GM12892 (cell line): ENCODE data around the gene GAB1.

Experiments used
- DNase-seq: peaks from one replicate; pipeline ENCODE4 v3.0.0; 2011; ENCODE audit not compliant: insufficient read length
- FAIRE-seq: peaks from 2 replicates; lab custom pipeline; 2011; peaks lifted over from hg19 to GRCh38; lab: Jason Lieb, UNC
- POLR2A ChIP-seq: IDR thresholded peaks from 2 replicates; pipeline ENCODE4 v1.6.1; 2011; ENCODE audit warnings: low read depth, low read length, control low read depth
- POLR2AphosphoS5 ChIP-seq: IDR thresholded peaks from 2 replicates; pipeline ENCODE4 v1.6.1; 2011; ENCODE audit warnings: low read depth, low read length, control low read depth
- TAF1 ChIP-seq: IDR thresholded peaks from 2 replicates; pipeline ENCODE4 v1.6.1; 2011; ENCODE audit warnings: low read depth, mild to moderate bottlenecking, control low read depth, low read length, borderline replicate concordance

GAB1 gene

GRCh38 chr4:143381189-143382118, 44.8 kb downstream of the GAB1 start:
- FAIRE-seq (peak; percentile 78), DNase-seq (no peak)
- TF ChIP-seq POLR2AphosphoS5: no peak
- TF ChIP-seq POLR2A: no peak
- no peak for TF ChIP-seq TAF1

GRCh38 chr4:143382596-143382995, 45.9 kb downstream of the GAB1 start:
- FAIRE-seq: no peak
- no peak for DNase-seq
- no peak for TF ChIP-seq POLR2AphosphoS5
- TF ChIP-seq POLR2A: no peak
- no peak for TF ChIP-seq TAF1

DNA sequence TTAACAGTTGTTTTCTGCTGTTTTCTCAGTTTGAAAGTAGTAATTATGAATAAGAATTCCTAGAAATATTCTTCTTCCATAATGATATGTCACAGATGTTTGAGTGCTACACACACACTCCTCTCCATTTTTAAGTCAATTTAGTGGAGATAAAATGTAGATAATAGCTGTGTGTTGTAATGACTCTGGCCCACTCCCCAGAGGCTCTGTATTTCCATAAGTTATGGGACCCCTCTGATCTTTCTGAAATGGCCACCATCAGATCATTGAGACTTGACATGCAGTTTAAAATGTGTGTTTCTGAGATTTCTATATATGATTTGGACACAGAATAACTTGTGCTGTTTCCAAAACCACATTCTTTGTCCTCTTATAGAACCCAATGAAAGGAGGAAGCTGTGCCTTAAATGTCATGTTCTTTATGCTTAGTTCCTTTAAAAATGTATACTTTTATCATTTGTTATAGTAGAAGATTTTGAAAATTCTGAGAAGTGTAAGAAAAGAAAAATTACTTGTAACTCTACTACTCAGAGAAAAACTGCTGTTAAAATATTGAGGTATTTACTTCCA, 46.4 kb downstream of the GAB1 start:
- no peak for TF ChIP-seq TAF1
- no peak for TF ChIP-seq POLR2A
- TF ChIP-seq POLR2AphosphoS5: no peak
- no peak for DNase-seq
- no peak for FAIRE-seq

DNA sequence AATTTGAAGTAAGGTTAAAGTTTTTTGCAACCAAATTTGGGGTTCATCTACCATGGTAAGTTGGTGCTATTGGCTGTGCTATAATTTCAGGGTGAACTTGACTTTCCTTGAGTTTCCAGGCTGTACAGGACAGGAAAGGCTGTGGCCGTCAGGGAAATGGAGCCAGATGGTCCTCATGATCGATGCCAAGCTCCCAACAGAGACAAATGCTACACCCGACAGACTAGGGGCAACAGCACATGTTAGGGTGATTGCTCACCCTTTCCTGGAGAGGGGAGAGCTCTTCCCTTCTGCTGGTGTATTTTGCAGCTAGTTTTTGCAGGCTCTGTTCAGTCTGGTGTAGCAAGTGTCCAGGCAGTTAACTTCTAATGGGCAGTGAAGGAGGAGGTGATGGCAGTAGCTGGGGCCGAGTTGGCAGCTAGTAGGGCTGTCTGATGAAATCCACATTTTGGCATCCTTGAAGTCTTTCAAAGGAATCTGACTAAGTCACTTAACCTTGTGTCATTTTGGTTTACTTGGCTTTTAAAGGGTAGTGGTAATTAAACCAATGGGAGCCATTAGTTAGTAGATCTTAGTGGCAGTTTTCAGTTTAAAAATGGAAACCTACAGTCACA, 47.8 kb downstream of the GAB1 start:
- FAIRE-seq: no peak
- no peak for TF ChIP-seq TAF1
- no peak for DNase-seq

GRCh38 chr4:143386812-143387211, 50.1 kb downstream of the GAB1 start:
- no peak for FAIRE-seq
- DNase-seq: no peak
- no peak for TF ChIP-seq TAF1
- no peak for TF ChIP-seq POLR2AphosphoS5
- TF ChIP-seq POLR2A: no peak

DNA sequence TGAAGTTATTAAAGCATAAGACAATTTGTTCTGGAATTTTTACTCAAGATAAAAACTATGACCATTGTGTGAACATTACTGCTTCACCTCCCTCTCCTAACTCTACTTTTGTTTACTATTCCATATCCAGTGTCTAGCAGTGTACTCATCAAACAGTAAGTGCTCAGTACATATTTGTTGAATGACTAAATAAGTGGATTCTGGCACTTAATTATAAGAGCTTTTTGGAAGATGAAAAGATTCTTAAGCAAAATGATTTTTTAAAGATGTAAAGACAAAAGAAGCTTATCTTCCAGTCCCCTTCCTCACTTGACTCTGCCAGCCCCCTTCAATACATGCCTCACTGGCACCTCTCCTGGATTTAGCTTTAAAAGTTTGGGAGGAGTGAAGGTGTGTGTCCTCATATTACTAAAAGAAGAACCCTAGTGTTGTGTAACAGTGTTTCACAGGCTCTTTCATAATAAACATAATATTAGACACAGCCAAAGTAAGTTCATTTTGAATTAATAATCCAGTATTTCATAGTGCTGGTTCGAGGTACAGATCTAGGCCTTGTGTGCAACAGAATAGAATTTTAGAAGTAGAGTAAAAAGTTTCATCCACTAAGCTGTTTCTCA, 53.0 kb downstream of the GAB1 start:
- DNase-seq: no peak
- TF ChIP-seq TAF1 (no peak), POLR2AphosphoS5 (no peak)

DNA sequence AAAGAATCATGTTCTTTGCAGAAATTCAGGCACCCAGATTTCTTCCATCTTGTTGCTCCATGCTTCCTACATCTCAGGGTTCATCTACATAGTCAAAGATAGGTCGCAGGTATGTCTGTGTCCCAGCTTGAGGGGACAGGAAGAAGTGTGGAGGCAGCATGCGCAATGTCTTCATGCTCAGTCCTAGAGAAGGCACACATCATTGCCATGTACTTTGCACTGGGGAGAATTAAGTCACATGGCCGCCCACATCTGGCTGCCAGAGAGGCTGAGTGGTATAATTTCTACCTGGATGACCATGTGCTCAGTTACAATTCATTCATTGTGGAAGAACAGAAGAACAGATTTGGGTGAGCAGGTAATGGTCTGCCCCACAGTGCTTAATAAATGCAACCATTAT, 54.1 kb downstream of the GAB1 start:
- FAIRE-seq (peak; percentile 5), DNase-seq (no peak)
- TF ChIP-seq POLR2A (no peak), POLR2AphosphoS5 (no peak)

More for the DNA sequence above, 53.0 kb downstream of the GAB1 start:
- FAIRE-seq: no peak

DNA sequence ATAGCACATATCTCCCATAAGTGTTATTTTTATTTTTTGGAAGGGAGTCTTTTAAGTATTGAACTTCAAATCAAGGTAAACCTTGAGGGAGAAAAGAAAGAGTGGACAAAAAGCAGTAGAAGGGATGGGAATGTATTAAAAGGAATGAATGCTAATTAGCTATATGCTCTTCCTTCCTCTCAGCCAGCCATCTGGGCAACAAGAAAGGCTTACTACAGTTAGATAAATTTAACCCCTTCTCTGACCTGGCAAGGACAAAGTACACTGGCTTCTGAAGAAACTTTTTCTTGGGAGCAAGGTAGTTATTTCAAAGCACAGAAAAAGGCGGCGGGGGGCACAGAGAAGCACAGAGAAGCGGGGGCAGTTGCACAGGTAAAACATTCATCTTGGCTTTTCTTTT, 54.6 kb downstream of the GAB1 start:
- TF ChIP-seq POLR2A (no peak), TAF1 (no peak), POLR2AphosphoS5 (no peak)
- FAIRE-seq (no peak), DNase-seq (no peak)

DNA sequence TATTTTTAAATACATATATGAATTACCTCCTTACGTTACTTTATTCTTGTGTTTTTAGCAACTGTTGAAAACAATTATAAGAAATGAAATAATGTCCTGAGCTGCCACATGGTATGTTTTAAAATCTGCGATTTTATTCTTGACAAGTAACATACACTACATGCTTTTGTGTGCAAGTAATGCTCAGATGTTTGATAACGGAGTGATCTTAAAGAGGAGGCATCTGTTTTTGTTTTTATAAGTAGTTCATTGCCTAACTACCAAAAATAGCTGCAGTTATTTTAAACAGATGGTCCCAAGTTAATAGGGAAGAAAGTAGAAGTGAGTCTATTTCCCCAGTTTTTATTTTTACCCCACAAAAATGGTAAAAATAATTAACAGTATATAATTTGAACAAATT, 55.2 kb downstream of the GAB1 start:
- no peak for TF ChIP-seq TAF1
- no peak for TF ChIP-seq POLR2AphosphoS5
- TF ChIP-seq POLR2A: no peak
- no peak for FAIRE-seq
- DNase-seq: no peak

- TF ChIP-seq TAF1: no peak
- no peak for TF ChIP-seq POLR2AphosphoS5
- TF ChIP-seq POLR2A: no peak
- FAIRE-seq: no peak
- DNase-seq: no peak
These were observed 56.5 kb downstream of the GAB1 start for GRCh38 chr4:143393195-143393594.

DNA sequence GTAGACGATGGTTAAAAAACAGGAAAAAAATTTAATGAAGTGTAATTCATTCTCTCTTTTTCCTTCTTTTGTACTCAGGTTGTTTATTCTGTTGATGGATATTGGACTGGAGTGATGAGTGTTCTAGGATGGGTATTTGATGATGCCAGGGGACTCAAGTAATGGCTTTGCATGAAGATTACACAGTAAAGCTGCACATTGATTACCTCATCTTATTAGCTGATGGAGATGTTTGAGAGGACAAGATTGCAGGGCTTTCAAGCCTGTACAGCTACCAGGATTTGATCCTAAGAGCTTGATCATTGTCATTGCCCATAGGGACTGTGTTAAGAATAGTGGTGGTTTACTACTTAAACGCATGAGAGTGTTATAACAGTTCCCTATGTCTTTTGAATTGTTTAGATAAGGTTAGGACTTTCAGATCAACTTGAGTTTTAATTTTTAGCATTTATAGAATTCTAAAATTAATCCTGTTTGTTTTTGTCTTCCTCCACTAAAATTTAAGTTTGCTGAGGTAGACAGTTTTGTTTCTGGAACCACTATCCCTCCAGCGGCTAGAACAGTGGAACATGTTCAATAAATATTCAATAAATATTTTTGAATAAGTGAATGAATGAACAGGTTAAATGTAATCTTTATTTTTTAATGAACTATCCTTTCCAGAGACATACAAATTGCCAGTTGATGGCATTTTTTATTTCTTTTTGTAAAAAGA, 58.2 kb downstream of the GAB1 start:
- FAIRE-seq (peak; percentile 48), DNase-seq (no peak)
- TF ChIP-seq POLR2A (no peak), POLR2AphosphoS5 (no peak), TAF1 (no peak)
